H1 (cell line): ENCODE results near the gene PBX3. TPM values are rescaled to one million over a fixed set of nuclear protein-coding genes. Genes with fewer than 3 reads are reported as not detected.

Source experiments
- BRCA1 ChIP-seq: IDR thresholded peaks from 2 replicates; pipeline ENCODE4 v1.6.1; 2012; ENCODE audit warnings: low read depth, low read length, improper control_type of control experiment
- RXRA ChIP-seq: IDR thresholded peaks from 2 replicates; pipeline ENCODE4 v1.6.1; 2011; ENCODE audit warnings: low read depth, mild to moderate bottlenecking, low read length, moderate library complexity; ENCODE audit not compliant: insufficient read depth
- polyA plus RNA-seq, 7 experiments: library from polyadenylated mRNA; depleted of rRNA in 3 of 7; stranded (reverse) in 5 of 7; unstranded in 2 of 7; fragments of >200 nt in 5 of 7; fragments of 200-250 nt in 2 of 7; gene quantifications; 1 replicate in 5 of 7; 2 replicates in 1 of 7; 4 replicates in 1 of 7; pipeline versions ENCODE4 v1.2.1 to v1.2.3, GENCODE V29; 2011 to 2013; ENCODE audit warnings: missing spikeins in 2 of 7, mixed read lengths in 2 of 7
- total RNA-seq: library from RNA; stranded (reverse); fragmentation: NEBNext Ultra II Directional; extraction: Animal tissue kit (Norgen Biotek cat#: 25700); gene quantifications from 2 replicates; pipeline ENCODE4 v1.2.1, GENCODE V29; 2021

The PBX3 gene
- total and polyA plus RNA-seq, 2 of the 8 experiments (the other 6 are each of a cell fraction or from before 2014, with no cell fraction given), result 22.7 to 44.3 TPM

GRCh38 chr9:125889112-125889475 is 141.9 kb downstream of the PBX3 start (continued):
- TF ChIP-seq RXRA, result no peak
- TF ChIP-seq BRCA1, result no peak
